ENCODE measurements around the gene MYO7B.

Gene MYO7B

DNA sequence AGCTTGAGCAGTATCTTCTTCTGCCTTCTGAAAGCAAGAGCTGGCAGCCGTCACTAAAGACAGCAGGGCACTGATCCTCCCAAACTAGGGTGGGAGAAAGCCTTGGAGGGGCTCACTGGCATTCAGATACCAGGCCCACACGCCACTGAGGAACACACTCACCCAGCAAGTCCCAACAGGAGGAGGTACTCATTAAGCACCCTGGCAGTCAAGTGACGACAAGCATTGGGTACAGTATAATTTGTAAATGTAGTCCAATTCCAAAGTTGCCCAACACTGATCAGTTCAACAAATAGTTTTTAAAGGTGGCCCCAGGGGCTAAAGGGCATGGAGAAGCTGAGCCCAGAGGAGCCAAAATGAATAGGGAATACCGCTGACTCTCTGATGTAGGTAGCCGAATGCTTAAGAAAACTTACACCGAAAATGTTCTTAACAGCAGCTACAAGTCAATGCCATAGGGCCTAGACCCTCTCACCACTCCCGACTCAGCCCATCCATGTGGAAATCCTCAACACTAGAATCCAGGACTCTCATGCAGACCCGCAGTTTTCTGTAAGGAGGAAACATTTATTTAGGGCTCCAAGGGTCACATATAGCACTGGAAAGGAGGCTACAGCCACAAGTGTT lies 129.9 kb downstream of the MYO7B start:
- DNase-seq: no peak

DNA sequence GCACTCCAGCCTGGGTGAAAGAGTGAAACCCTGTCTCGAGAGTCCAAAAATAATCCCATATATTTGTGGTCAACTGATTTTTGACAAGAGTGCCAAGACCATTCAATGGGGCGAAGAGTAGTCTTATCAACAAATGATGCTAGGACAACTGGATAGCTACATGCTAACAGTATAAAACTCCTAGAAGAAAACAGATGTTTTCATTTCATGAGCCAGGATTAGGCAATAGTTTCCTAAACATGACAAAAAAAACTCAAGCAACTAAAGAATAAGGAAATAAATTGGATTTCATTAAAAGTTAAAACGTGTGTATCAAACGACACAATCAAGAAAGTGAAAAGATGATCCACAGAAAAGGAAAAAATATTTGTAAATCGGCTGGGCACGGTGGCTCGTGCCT lies 133.6 kb downstream of the MYO7B start:
- DNase-seq: no peak

- no peak for DNase-seq
These were observed 134.8 kb downstream of the MYO7B start for GRCh38 chr2:127670055-127670956.

DNA sequence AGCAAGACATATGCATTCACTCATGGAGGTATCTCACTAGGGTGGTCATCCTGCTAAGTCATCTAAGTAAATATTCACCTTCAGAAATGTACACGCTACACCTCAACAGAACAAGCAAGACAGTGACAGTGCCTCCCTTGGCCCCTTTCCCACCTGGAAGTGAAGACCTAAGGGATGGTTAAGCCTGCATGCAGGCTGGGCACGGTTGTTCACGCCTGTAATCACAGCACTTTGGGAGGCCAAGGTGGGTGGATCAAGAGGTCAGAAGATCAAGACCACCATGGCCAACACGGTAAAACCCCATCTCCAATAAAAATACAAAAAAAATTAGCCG lies 135.4 kb downstream of the MYO7B start:
- no peak for DNase-seq

DNA sequence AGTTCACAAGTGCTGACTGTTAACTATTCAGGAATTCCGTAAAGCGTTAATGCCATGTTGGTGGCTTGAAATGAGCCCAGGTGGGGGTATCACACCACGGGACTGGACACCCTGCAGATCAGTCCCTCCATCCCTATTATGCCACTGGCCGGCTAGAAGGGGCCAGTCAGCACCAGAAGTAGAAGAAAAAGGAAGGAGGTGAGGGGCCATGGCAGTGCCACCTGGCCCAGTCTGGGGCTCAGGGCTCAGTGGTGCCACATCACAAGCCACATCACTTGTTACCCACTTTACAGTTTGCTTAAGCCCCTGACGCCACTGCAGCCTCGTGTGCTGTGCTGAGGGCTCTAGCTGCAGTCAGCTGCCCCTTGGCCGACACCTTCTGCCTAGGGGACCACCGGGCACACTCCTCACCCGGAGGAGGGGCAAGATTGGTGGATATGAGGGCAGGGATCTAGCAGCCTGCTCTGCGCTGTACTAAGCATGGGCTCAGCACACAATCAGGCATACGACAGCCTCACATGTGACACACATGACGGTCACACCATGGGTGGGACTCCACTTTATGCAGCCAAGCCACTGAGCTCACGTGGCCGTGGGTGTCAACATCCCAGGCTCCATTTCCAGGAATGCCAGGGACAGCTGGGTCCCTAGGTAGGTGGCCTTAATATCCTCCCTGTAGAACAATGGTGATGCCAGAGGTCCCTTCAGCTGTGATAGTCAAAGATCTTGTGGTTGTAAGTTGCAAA lies 136.2 kb downstream of the MYO7B start:
- no peak for DNase-seq

- DNase-seq: no peak
These were observed 137.1 kb downstream of the MYO7B start for GRCh38 chr2:127672341-127673224.

GRCh38 chr2:127673291-127674069 lies 138.0 kb downstream of the MYO7B start:
- DNase-seq: no peak

DNA sequence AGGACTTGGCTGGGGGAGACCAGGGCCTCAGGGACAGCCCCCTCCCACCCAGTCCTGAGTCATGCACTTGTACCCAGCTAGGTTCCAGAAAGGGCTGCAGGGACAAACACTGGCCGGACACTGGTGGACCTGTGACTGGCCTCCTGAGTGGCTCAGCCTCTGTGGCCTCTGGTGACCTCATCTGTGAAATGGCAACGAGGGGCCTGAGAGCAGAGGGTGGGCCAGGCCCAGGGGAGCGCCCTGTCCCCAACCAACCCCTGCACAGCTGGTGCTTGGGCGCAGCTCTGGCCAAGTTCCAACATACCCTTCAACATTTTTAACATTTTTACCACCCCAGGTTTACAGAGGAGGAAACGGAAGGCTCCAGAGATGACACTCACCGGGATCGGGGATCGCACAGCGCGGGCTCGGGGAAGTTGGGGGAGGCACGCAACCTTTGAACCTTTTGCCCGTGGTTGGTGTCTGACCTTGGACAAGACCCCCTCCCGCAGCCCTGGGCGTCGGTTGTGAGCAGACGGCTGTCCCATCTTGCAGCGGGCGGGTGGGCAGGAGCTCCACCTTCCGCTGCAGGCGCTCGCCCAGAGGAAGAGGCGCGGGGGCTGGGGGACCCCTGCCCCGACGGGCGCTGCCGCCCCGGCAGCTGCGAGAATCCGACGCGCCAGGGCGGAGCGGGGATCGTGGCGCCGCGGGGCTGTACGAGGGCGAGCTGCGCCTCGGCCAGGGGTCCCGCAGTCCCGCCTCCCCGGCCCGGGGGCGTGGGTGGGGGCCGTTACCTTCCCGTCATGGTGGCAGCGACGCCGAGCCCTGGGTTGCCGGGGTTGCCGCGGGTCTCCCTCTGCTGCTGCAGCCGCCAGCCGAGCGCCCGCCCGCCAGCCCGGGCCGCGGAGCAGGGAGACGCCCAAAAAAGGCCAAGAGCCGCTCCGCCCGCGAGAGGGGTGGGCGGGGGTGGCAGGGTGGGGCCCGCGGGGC lies 139.0 kb downstream of the MYO7B start:
- no peak for DNase-seq

GRCh38 chr2:127675331-127676261 lies 140.1 kb downstream of the MYO7B start, which contains the start of gene LIMS2:
Gene LIMS2, minus strand, starts transcription at chr2:127675530. Its CDS starts 506 bp downstream, at chr2:127675024.
- no peak for DNase-seq

DNA sequence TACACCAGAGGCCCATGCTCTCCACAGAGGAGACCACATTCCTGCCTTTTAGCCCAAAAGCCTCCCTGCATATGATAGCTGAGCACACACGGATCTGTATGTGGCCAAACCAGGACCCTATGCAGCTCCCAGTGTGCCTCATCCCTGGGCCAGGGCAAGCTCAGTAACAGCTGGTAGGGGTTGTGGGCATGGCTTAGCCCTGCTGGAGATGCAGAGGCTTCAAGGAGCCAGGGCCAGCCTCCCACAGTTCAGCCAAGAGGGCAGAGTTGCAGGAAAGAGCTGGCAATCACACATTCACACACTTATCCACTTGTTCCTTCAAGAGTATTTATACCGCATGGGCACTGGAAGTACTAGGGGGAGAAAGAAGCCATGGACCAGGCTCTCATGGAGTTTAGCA lies 141.4 kb downstream of the MYO7B start:
- DNase-seq: no peak

DNA sequence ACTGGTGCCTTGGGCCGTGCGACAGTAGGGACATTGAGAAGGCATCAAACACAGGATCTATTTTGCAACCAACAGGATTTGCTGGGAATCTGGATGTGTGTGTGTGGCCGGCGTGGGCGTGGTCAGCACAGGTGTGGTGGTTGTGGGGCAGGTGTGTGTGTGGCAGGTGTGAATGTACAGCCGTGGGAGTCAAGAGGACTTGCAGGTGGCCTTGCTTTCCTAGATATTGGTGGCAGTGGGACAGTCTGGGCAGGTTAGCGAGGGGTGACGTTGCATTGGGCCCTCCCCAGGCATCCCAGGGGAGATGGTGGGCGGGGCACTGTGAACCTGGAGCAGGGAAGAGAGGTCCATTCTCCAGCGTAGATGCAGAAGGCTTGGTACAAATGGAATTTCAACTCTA lies 143.0 kb downstream of the MYO7B start:
- no peak for DNase-seq

GRCh38 chr2:127678991-127679390 lies 143.5 kb downstream of the MYO7B start:
- no peak for DNase-seq

- no peak for DNase-seq
These were observed 144.3 kb downstream of the MYO7B start for GRCh38 chr2:127679680-127680361.

GRCh38 chr2:127680706-127681287 lies 145.3 kb downstream of the MYO7B start:
- no peak for DNase-seq

DNA sequence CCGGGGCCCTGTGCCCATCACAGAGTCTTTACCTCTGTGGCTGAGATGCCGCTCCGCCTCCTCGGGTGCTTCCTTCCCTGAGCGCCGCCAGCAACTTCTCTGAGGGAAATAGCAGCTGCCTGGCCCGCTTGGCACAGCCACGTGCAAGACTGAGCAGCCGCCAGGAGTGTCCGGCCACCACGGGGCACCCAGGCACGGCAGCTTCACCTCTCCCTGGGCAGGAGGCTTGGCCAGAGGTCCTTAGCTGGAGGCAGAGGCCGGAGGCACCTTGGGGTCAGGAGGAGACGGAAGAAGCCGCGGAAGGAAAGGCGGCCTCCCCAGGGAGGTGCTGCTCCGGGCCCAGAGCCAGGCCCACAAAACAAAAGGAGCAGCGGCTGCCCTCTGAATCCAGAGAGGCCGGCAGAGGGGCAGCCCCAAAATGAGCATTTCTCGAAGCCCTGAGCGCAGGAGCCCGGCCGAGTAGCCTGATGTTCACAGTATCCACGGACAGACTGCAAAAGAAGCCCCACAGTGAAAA lies 145.9 kb downstream of the MYO7B start:
- no peak for DNase-seq

- no peak for DNase-seq
These were observed 146.7 kb downstream of the MYO7B start for GRCh38 chr2:127681976-127682857.

- no peak for DNase-seq
These were observed 147.6 kb downstream of the MYO7B start for GRCh38 chr2:127683056-127683455.

Data from C1 segment of cervical spinal cord (tissue), 14 donors.